HG02973 (cell line): ENCODE results near the gene IGF2BP2.
"Not testable (repeated sequence)": the region's sequence is repeated elsewhere in the genome, so short reads cannot be mapped to it uniquely, and the experiment has no call there.

Experiments
- ATAC-seq: cut with Tn5 transposase; IDR thresholded peaks from one replicate; pipeline ENCODE4 v1.9.1; 2021; ENCODE audit warnings: moderate library complexity; ENCODE audit not compliant: unreplicated experiment

The IGF2BP2 gene

DNA sequence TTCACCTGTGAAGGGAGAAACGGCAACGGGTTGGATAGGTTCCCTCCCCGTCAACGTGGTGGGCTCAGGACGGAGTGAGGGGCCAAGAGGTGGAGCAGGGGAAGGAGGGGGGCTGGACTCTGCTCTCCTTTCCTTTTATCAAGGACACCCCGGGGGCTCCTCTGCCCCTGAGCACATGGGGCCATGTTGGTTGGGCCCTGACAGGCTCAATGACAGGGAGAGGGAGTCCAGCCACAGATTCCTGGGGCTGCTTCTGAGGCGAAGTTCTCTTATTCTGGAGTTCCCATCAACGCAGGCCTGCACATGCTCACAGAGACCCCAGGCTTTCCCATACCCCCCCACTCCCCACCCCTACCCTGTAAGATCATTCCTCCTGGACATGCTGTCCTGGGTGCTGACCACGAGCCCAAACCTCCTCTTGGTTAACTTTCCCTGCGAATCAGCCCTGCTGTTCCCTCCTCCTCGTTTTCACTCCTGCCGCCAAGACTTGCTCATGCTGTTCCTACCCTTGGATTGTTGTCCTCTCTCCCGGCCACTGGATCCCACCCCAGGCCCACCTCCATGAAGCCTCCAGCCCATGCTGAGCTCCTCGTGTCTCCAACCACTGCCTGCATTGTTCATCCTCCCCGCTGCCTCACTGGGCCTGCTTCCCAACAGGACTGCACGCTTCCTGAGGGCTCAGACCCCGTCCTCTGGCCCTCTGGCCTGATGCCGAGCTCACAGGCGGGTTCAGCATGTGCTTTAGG lies 177.5 kb downstream of the IGF2BP2 start:
- no peak for ATAC-seq

DNA sequence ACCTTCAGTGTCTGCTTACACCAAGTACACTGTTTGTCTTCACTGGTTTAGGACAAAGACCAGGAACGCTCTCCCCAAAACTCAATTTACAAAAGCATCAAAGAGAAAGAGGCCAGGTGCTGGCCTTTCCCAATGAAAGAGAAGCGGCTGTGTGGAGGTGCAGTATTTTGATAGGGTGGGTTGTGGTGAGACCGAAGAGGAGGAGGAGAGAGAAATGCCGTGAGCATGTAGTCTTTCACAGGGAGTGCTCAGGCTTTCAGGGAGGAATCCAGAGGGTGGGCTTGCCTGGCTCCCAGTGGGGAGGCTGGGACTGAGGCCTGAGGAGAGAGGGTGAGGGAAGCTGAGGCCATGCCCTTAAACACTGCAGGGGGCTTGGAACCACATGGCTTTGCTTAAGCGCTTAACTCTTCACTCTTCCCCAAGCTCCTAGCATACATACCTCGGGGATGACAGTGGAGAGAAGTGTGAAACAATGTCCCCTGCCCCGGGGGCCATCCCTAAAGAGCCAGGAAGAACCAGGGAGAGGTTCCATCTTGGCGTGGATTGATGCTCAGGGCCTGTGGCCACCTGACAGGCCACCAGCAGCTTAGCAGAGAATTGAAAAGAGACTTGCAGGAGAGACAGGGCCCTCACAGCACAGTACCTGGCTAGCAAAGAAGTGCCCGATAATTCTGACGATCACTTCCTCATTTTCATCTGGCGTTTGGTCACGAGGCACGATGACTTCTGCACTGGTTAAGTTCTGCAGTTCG lies 178.3 kb downstream of the IGF2BP2 start:
- no peak for ATAC-seq

DNA sequence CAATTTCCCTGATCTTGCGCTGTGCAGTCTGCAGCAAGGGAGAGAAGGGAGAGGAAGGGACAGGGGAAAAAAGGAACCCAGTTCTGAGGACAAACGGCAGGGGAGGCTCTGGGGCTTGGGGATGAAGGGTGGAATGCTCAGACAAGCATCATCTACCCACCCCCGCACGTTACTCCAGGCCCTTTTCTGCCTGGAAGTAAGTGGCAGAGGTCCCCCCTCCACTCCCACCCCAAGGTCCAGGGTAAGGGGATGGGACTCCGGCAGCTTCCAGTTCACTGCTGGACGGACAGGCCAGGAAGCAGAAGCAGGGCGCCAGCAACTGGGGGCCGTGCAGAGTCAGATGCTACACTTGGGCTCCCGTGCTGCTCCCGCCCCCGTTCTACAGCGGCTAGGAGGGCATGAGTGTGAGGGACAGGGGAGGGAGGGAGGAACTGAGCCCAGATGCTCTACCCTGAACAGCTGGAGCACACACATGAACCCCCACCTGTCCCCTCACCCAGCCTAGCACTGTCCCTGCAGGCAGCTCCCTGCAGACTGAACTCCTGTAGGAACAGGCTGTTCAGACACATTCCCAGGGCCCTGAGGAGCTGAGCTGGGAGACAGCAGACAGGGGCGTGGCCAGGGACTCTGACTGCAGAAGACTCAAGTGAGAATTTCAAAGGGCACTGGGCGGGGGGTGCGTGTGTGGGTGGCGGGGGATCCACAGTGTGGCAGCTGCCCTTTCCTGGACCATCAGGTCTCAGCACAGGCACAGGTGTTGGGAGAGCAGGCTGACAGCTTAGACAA lies 179.1 kb downstream of the IGF2BP2 start:
- no peak for ATAC-seq

DNA sequence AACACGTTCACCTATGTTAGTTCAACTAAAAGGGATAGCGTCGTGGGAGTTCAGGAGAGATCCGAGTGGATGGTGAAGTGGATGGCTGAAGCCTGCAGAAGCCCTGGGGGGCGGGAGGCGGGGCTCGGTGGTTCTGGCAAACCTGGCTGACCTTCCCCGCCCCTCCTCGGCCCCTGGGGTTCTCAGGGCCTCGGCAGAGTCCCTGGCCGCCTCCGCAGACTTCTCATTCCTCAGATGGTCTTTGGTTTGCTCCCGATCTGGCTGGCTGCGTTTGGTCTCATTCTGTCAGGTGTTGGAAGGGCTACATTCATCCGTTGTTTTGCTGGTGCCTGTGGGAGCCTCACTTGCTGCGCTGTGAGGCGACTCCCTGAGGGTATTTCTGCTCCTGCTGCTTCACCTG lies 179.7 kb downstream of the IGF2BP2 start:
- not testable (repeated sequence) for ATAC-seq

DNA sequence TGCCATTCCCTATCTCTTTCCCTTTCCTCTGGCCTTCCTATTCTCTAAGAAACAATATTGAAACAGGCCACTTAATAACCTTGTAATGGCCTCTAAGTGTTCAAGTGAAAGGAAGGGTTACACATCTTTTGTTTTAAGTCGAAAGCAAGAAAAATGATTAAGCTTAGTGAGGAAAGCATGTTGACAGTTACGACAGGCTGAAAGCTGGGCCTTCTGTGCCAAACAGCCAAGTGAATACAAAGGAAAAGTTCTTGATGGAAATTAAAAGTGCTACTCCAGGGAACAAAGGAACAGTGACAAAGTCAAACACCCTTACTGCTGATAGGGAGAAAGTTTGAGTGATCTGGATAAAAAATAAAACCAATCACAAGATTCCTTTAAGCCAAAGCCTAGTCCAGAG lies 184.5 kb downstream of the IGF2BP2 start:
- ATAC-seq: no peak

DNA sequence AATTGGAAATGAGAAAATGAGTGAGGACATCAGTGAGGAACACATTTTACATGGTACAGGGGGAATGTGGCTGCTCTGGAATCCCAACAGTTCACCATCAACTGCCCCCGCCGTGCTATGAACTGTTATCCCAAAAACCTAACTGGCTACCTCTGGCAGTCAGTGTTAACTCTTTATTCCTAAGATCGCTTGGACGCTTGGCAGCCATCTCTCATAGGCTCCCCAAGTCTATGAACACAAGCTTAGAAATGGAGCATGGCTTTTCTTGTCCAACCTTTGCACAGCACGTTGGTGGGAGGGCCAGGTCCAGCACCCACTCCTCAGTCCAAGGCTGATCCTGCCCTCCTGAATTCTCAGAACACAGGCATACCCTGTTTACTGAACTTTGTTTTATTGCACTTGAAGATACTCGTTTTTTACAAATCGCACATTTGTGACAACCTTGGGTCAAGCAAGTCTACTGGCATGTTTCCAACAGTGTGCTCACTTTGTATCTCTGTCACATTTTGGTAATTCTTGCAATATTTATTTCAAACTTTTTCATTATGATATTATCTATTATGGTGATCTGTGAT lies 185.1 kb downstream of the IGF2BP2 start:
- ATAC-seq: no peak

DNA sequence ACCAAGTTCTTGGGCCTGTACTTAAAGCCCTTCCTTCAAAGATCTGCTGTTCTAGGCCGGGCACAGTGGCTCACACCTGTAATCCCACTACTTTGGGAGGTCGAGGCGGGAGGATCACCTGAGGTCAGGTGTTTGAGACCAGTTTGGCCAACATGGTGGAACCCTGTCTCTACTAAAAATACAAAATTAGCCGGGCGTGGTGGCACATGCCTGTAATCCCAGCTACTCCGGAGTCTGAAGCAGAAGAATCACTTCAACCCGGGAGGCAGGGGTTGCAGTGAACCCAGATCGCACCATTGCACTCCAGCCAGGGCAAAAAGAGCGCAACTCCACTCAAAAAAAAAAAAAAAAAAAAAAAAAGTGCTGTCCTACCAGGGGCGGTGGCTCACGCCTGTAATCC lies 186.2 kb downstream of the IGF2BP2 start:
- not testable (repeated sequence) for ATAC-seq

DNA sequence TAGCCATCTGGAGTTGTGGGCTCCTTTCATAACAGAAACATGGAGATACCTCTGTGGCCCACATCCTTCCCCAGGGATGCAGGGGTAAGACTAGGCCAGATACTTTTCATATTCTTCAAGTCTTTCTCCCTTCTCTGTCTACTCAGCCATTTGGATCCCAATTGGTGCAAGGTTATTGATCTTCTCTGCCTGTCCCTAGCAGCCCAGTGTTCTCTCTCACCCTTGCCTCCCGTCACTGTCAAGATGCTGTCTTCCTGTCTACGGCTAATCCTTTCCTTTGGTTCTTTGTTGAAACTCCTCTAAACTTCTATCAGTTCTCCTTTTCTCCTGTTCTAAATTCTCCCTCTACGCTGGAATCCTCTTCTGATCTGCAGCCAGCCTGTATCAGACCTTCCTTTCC lies 187.5 kb downstream of the IGF2BP2 start:
- ATAC-seq: no peak

DNA sequence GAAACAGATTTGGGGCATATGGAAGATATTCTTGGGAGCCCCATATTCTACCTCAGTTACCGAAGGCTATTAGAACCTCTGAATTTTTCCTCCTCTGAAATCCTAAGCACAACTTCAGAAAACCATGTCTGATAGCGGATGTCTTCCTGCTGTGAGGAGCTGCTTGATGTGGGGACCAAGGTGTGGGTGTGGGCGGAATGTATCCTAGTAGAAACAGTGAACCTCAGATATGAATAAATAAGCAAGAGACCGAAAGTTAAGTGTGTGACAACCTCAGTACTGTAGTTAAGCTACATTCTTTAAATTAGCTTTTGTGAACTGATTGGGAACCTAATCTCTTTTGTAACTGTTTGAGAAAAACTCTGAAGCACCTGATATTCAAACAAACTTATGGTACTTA lies 191.8 kb downstream of the IGF2BP2 start:
- no peak for ATAC-seq

DNA sequence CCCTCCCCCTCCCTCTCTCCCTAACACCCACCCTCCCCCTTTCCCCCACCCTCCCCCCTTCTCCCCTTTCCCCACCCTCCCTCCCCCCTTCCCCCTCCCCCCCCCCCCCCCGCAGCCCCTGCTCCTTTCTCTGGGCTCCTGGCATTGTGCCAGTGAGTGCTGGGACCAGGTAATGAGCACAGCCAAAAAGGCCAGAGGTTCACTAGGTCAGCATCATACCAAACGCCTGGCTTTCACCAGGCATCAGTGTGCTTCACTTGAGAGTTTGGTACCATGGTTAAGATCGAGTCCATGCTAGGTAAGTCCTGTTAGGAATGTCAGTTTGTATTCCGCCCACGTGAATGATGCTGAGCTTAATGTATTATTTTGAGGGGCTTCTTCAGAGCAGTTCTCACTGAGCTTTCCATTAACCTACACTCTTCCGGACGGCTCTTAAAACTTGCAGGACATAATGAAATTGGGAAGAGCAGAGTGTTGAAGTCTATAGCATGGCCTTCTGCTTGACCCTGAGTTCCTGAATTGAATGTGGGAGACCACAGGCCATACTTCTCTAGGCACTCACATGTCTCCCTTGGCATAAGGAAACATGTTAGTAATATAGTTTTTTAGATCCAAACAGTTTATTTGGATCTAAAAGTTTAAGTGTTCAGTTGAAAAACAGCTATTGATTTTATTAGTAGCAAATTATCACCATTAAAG lies 193.2 kb downstream of the IGF2BP2 start:
- ATAC-seq: no peak

DNA sequence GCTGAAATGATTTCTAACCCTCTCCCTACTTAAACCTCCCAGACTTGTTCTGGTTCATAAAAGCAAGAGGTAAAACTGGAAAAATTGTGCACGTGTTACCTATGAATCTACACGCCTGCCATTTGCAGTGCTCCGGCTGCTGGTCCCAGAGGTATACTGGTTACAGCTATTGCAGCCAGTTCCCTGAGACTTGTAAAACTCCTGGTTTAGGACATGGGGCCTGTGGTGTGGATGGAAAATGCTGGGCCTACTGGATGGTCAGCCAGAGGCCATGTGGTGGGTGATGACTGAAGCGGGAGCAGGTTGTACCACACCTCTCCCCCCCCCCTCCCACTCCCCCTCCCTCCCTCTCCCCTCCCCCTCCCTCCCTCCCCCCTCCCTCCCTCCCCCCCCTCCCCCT lies 193.7 kb downstream of the IGF2BP2 start:
- no peak for ATAC-seq

DNA sequence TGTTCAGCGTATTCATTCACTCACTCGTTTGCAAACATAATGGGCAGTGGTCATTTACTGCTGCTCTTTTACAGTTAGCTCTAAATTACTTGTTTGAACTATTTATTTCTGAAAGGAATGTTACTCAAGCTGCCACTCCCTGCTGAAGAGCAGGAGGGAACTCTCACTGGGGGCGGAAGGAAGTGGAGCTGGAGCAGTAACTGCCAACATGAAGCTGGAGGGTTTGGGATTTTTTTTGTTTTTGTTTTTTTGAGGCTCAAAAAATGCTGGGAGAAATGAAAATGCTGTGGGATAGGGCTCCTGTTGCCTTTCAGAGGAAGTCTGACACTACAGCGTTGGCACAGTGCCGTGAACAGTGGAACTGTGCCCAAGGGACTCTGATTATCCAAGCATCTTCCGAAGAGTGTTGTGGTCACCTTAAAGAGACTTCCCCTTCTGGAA lies 194.6 kb downstream of the IGF2BP2 start:
- no peak for ATAC-seq

DNA sequence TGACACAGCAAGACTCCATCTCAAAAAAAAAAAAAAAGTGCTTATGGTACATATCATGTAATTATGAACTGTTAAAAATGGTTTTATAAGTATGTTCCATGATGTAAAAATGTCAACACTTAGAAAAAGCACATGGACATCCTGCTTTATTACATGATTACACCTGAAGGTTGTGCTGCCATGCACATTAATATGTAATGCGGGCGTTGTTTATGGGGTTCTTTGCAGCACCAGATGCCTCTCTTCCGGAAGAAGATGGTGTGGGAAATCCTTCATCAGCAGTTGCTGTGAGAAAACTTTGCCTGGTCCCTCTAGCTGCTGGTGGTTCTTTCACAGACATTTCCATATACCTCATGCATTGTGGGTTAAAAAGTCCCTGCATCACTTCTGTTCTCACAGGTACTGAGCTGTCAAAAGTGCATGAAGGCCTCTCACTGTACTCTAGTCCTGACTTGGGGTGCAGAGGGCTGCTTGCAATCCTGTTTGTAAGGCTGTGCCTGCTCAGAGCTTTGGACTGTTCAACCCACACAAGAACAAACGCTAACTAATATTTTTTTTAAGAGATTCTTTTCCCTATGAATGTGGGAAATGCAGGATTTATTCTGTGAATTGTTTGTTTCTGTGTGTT lies 195.2 kb downstream of the IGF2BP2 start:
- ATAC-seq: no peak

DNA sequence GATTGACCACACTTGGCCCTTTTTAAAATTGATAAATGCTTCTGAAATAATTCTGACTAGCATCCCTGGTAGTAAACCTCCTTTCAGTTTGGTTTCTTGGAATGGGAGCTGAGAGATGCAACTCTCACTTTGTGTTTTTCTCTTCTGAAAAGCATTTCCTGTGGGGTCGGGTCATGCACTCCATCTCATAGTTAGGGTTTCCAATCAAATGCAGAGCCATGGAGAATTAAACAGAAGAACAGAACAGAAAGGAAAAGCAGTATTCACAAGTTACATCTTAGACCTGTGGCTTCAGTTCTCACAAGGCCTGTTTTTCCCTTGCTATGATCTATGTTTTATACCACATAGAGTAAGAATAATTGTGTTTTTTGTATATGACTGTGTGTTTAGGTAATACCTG lies 199.1 kb downstream of the IGF2BP2 start:
- no peak for ATAC-seq

DNA sequence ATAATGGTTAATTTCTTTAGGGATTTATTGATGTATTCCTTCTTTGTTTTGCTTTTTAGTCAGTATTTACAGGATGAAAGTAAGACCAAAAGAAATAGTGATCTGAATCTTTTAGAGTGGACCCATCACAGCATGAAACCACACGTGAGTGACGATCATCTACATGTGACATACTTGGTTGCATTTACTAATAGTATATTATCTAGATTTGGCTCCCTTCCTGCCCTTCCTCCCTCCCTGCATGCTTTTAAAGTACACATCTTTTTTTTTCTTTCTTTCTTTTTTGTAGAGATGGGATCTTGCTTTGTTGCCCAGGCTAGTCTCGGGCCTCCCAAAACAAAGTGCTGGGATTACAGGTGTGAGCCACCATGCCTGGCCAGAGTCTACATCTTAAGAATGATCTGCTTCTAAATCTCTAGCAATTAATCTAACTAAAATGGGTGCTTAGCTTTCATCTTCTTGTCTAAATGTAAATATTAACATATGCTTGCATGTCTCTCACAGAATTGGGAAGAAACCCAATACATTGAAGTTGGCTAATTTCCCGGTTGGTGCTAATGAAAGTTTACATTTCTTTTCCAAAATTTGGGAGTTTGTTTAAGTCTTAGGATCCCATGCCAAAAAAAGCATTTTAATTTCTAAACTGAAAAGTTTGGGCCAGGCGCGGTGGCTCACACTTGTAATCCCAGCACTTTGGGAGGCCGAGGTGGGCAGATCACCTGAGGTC lies 200.7 kb downstream of the IGF2BP2 start:
- ATAC-seq: no peak

DNA sequence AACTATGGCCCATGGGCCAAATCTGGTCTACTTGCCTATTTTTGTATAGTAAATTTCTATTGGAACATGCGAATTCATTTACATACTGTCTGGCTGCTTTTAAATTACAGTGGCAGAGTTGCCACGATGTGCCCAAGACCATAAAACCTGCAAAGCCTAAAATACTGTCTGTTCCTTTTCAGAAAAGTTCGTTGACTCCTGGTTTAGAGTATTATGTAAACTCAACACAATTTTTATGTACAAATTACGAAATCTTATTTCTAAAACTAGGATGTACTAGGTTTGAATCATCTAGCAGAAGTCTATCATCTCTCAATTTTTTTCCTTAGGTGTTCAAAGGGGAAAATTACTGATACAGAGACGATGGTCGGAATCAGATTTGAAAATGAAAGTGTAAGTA lies 211.8 kb downstream of the IGF2BP2 start:
- ATAC-seq: no peak

DNA sequence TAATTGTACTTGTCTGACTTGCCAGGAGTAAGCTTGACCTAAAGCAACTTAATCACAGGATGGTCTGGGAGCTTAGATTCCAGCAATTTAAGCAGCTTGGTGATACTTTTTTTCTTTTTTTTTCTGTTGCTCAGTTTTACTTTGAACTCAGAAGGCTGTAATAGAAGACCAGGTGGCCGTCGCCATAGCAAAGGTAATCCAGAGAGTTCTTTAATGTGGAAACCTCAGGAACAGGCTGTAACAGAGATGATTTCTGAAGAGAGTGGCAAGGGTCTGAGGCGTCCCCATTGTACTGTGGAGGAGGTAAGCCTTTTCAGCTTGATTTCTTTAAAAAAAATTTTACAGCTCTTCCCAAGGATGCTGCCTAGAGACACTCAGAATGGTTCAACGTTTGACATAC lies 218.6 kb downstream of the IGF2BP2 start:
- no peak for ATAC-seq

DNA sequence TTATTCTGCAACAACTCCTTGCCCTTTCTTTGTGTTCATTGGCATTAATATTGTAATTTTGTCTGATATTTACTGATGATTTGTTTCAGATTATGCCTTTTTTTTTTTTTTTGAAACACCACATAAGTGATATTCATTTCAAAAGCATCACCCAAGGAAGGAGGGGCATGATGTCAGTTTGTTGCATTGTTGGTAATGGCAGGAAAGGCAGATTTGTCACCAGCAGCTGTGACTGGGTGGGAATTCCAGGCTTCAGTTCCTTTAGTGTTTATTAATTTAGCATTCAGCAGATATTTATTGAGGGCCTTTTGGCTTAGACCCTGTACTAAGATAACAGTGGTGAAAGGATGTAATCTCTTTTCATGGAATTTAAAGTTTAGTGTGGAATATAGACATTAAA lies 219.3 kb downstream of the IGF2BP2 start:
- no peak for ATAC-seq

DNA sequence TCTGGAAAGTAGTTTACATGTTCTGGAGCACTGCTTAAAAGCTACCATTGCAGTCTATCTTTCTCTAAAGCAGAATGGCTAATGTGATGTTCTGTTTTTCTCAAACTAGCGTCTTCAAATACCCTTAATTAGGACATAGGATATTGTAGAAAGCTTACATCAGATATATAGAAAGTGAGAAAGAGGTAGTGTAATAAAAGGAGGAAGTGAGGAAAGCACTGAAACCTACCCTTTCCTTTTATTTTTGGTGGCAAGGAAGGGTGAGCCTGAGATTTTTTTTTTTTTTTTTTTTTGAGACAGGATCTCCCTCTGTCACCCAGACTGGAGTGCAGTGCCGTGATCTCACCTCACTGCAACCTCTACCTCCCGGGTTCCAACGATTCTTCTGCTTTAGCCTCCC lies 229.3 kb downstream of the IGF2BP2 start:
- ATAC-seq: peak; percentile 76

DNA sequence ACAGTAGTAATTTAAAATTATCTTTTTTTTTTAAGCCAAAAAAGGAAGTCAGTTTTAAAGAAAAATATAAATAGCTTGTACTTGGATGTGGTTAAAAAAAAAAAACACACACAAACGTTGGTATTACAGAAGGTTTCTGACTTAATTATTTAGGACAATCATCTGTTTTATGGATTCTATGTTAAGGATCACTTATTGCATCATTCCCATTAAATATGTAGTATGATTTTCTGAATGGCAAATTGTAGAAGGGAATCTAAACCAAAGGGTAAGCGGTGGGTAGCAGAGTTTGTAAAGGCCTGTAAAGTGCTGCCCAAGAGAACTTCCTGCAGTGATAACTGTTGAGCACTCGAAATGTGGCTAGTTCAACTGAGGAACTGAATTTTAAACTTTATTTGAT lies 230.8 kb downstream of the IGF2BP2 start:
- no peak for ATAC-seq
